Fibroblast of the aortic adventitia (primary cell): ENCODE measurements around the gene SEMA4D. TPM values are rescaled to one million over a fixed set of nuclear protein-coding genes. Genes with fewer than 3 reads are reported as not detected.

Source experiments
- DNase-seq: peaks from one replicate; pipeline ENCODE4 v3.0.0-alpha.2; 2010; ENCODE audit warnings: low read depth
- H3K4me3 ChIP-seq: 2 replicates; pipeline ENCODE4 v1.5.1; 2011; ENCODE audit warnings: low read depth, mild to moderate bottlenecking, control low read depth, low read length, moderate library complexity
- CTCF ChIP-seq: IDR thresholded peaks from 2 replicates; pipeline ENCODE4 v1.5.1; 2011; ENCODE audit warnings: mild to moderate bottlenecking, low read length, control low read depth, inconsistent platforms; ENCODE audit not compliant: insufficient read depth
- total RNA-seq: library from RNA; depleted of rRNA; stranded (reverse); fragments of >200 nt; gene quantifications from 2 replicates; pipeline ENCODE4 v1.2.3, GENCODE V29; 2012; ENCODE audit warnings: low replicate concordance

SEMA4D gene
- total RNA-seq, 1 donor, result 0.36 TPM

- no peak overlapping the region for H3K4me3 ChIP-seq
- DNase-seq, result no peak
- TF ChIP-seq CTCF, result no peak
These were observed 130.6 kb downstream of the SEMA4D start for GRCh38 chr9:89367281-89367680.

GRCh38 chr9:89366711-89367110 lies 131.2 kb downstream of the SEMA4D start:
- no peak for DNase-seq

GRCh38 chr9:89365532-89365912 lies 132.4 kb downstream of the SEMA4D start:
- DNase-seq, result no peak
- no peak for TF ChIP-seq CTCF
- H3K4me3 ChIP-seq, result no peak overlapping the region

More at GRCh38 chr9:89366711-89367110, 131.2 kb downstream of the SEMA4D start:
- no peak for TF ChIP-seq CTCF
- no peak overlapping the region for H3K4me3 ChIP-seq

- no peak overlapping the region for H3K4me3 ChIP-seq
- TF ChIP-seq CTCF, result no peak
- no peak for DNase-seq
These were observed 133.0 kb downstream of the SEMA4D start for GRCh38 chr9:89364666-89365531.

- TF ChIP-seq CTCF, result no peak
- DNase-seq, result no peak
- no peak overlapping the region for H3K4me3 ChIP-seq
These were observed 133.8 kb downstream of the SEMA4D start for GRCh38 chr9:89363921-89364665.

- no peak for TF ChIP-seq CTCF
- no peak for DNase-seq
- no peak overlapping the region for H3K4me3 ChIP-seq
These were observed 134.6 kb downstream of the SEMA4D start for GRCh38 chr9:89363311-89363670.
